ENCODE results near the gene ADORA2B. TPM values are rescaled to one million over a fixed set of nuclear protein-coding genes. Genes with fewer than 3 reads are reported as not detected.

The ADORA2B gene
- total and polyA plus RNA-seq, 9 donors: 0.06 to 1.0 (median 0.28) TPM; not detected in 3

DNA sequence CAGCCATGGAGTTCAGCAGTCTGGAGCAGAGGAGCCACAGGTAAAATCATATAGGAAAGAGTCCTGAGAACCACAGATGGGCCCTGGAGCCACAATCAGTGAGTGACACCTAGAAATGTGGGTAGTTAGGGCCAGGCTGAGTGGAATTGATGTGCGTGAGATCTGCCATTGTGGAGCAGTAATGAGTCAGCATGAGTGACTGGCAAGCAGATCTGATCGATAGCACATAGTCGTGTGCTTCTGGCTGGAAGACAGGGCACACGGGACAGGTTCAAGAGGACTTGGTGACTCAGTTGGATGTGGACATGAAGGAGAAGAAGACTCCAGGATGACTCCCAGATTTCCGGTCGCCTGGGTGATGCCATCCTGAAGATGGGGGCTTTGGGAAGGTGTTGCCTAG lies 12.3 kb downstream of the ADORA2B start:
- DNase-seq: no peak
- TF ChIP-seq POLR2A (IDR thresholded peaks at IDR 0.05): no peak
- TF ChIP-seq, protein P1, sequence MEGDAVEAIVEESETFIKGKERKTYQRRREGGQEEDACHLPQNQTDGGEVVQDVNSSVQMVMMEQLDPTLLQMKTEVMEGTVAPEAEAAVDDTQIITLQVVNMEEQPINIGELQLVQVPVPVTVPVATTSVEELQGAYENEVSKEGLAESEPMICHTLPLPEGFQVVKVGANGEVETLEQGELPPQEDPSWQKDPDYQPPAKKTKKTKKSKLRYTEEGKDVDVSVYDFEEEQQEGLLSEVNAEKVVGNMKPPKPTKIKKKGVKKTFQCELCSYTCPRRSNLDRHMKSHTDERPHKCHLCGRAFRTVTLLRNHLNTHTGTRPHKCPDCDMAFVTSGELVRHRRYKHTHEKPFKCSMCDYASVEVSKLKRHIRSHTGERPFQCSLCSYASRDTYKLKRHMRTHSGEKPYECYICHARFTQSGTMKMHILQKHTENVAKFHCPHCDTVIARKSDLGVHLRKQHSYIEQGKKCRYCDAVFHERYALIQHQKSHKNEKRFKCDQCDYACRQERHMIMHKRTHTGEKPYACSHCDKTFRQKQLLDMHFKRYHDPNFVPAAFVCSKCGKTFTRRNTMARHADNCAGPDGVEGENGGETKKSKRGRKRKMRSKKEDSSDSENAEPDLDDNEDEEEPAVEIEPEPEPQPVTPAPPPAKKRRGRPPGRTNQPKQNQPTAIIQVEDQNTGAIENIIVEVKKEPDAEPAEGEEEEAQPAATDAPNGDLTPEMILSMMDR (IDR thresholded peaks at IDR 0.05): no peak
- TF ChIP-seq EP300 (IDR thresholded peaks at IDR 0.05): no peak
- WGBS, 3 donors: 94 to 96% (median 95%) methylated on average over 6 of the region's 6 CpGs

DNA sequence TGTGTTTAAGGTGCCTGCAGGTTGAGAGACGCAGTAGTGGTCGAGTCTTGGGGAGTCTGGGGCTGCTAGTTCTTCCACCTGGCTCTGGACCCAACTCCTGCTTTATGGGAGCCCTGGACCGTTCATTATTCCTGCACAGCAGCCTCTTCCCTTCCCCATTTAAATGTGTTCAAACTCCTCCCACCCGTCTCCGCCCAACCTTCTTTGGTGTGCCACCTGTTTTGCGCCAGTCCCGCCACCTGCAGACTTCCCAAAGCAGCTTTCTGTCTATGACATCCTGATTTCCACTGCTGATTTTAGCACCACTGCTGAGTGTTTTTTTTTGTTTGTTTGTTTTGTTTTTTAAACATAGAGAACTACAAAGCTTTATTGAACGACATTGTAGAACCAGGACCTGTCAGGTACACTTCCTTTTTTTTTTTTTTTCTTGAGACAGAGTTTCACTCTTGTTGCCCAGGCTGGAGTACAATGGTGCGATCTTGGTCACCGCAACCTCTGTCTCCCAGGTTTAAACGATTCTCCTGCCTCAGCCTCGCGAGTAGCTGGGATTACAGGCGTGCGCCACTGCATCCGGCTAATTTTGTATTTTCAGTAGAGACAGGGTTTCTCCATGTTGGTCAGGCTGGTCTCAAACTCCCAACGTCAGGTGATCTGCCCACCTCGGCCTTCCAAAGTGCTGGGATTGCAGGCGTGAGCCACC lies 12.8 kb downstream of the ADORA2B start:
- WGBS, 3 donors: 93 to 95% (median 95%) methylated on average over 18 of the region's 19 CpGs
- Histone ChIP-seq H3K4me3 (no peak overlapping the region), H3K9me3 (no peaks in the 10 kb centered on the region), H3K36me3 (no peaks in the 10 kb centered on the region), H3K27ac (no peak overlapping the region), H3K4me1 (ENCODE audit: insufficient read depth) (no peaks in the 10 kb centered on the region), H3K27me3 (no peaks in the 10 kb centered on the region)
- DNase-seq: no peak
- TF ChIP-seq EP300 (IDR thresholded peaks at IDR 0.05) (no peak), POLR2A (IDR thresholded peaks at IDR 0.05) (no peak)
- TF ChIP-seq, protein P1 (IDR thresholded peaks at IDR 0.05): no peak
- intact Hi-C loops (cut with DNase I): no loop called here

More for the DNA sequence above, 12.3 kb downstream of the ADORA2B start:
- no peaks in the 10 kb centered on the region for H3K27me3 ChIP-seq
- intact Hi-C loops (cut with DNase I): no loop called here
- H3K36me3 ChIP-seq: no peaks in the 10 kb centered on the region
- H3K27ac ChIP-seq: no peak overlapping the region
- no peaks in the 10 kb centered on the region for H3K4me1 ChIP-seq (ENCODE audit: insufficient read depth)
- H3K9me3 ChIP-seq: no peaks in the 10 kb centered on the region
- no peak overlapping the region for H3K4me3 ChIP-seq

DNA sequence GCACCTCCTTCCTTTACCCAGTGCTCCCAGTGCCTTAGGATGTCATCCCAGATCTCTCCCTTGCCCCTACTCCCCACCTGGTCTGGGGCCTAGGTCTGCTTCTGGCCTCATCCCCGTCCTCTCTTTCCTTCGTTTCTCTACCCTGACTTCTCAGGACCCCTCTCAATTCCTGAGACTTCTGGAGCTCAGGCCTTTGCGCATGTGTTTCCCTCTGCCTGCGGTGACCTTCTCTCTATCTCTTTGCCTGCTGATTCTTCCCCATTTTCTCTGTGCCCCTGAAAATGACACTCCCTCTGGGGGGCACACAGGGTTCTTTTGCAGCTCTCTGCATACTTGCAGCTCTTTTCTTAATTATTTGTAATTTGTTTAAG lies 13.5 kb downstream of the ADORA2B start:
- 87 to 95% (median 95%) methylated on average over 4 of the region's 4 CpGs for WGBS, 3 donors
- DNase-seq: no peak
- Histone ChIP-seq H3K27ac (no peak overlapping the region), H3K36me3 (no peaks in the 10 kb centered on the region), H3K9me3 (no peaks in the 10 kb centered on the region), H3K27me3 (no peaks in the 10 kb centered on the region), H3K4me3 (no peak overlapping the region), H3K4me1 (ENCODE audit: insufficient read depth) (no peaks in the 10 kb centered on the region)
- TF ChIP-seq, protein P1 (IDR thresholded peaks at IDR 0.05): no peak
- intact Hi-C loops (cut with DNase I): no loop called here

DNA sequence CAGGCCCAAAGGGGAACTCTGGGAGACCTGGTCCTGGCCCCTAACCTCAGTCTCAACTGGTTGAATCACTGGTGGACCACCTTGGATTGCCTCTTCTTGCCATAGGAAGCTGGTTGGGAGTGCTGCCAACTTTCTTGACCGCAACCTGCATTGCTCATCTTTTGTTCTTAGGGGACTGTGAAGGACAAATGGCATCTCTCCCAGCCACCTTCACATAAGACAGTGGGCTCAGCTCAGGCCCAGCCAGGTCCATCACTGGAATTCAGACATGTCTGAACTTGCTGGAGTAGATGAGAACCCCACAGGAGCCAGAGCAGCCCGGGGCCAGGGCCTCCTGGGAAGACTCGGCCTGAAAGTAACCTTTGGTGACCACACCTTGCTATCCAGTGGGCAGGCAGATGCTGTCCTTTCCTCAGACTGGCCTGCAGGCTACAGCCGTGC lies 18.8 kb downstream of the ADORA2B start:
- Histone ChIP-seq H3K27me3 (no peaks in the 10 kb centered on the region), H3K4me3 (no peak overlapping the region), H3K27ac (no peak overlapping the region), H3K4me1 (ENCODE audit: insufficient read depth) (no peaks in the 10 kb centered on the region), H3K9me3 (no peaks in the 10 kb centered on the region), H3K36me3 (no peaks in the 10 kb centered on the region)
- 90 to 92% (median 92%) methylated on average over 4 of the region's 4 CpGs for WGBS, 3 donors
- TF ChIP-seq, protein P1 (IDR thresholded peaks at IDR 0.05): no peak
- DNase-seq: no peak
- intact Hi-C loops (cut with DNase I): no loop called here
